Keratinocyte (primary cell): Measurements from ENCODE around the gene ARHGAP18.

Source experiments
- CTCF ChIP-seq, 3 experiments: IDR thresholded peaks in 1 of 3; conservative IDR thresholded peaks in 1 of 3; optimal IDR thresholded peaks in 1 of 3; 2 replicates in 2 of 3; 3 replicates in 1 of 3; pipeline versions ENCODE3 to v1.5.1; 2011; ENCODE audit warnings: low read length in 3 of 3, mild to moderate bottlenecking in 3 of 3, moderate library complexity in 2 of 3, control low read depth in 1 of 3, inconsistent platforms in 1 of 3; ENCODE audit not compliant: insufficient read depth in 2 of 3; ENCODE audit errors: extremely low read depth in 1 of 3
- EZH2 ChIP-seq: IDR thresholded peaks from one replicate; pipeline ENCODE4 v1.6.1; 2012; ENCODE audit warnings: inconsistent platforms, mild to moderate bottlenecking, low read length, moderate library complexity

- TF ChIP-seq CTCF (optimal IDR thresholded peaks at IDR 0.05 in 1 of 3, IDR thresholded peaks at IDR 0.05 in 1 of 3, conservative IDR thresholded peaks at IDR 0.05 in 1 of 3; ENCODE audit: extremely low read depth in 1 of 3, insufficient read depth in 2 of 3, low read length in 3 of 3), result no peak
- TF ChIP-seq EZH2, result no peak
Measured at GRCh38 chr6:129539032-129539431, 170.9 kb downstream of the ARHGAP18 start.
